GM21526 (cell line): Measurements from ENCODE around the gene PDS5A.
"Not testable (repeated sequence)": the region's sequence is repeated elsewhere in the genome, so short reads cannot be mapped to it uniquely, and the experiment has no call there.

Source experiments
- ATAC-seq: cut with Tn5 transposase; IDR thresholded peaks from one replicate; pipeline ENCODE4 v1.9.1; 2021; ENCODE audit warnings: moderate library complexity; ENCODE audit not compliant: unreplicated experiment, low FRiP score

The PDS5A gene

GRCh38 chr4:39840027-39840426 is 137.7 kb downstream of the PDS5A start:
- no peak for ATAC-seq

- not testable (repeated sequence) for ATAC-seq
Observed at GRCh38 chr4:39838431-39838830, 139.3 kb downstream of the PDS5A start.

- no peak for ATAC-seq
Observed at GRCh38 chr4:39834269-39834668, 143.4 kb downstream of the PDS5A start.

GRCh38 chr4:39825741-39826231 is 151.9 kb downstream of the PDS5A start:
- ATAC-seq: no peak

GRCh38 chr4:39825090-39825489 is 152.6 kb downstream of the PDS5A start:
- ATAC-seq: no peak

- ATAC-seq: no peak
Observed at GRCh38 chr4:39823191-39823590, 154.5 kb downstream of the PDS5A start.

- ATAC-seq: no peak
Observed at GRCh38 chr4:39822662-39823061, 155.0 kb downstream of the PDS5A start.

GRCh38 chr4:39821951-39822350 is 155.8 kb downstream of the PDS5A start:
- no peak for ATAC-seq

GRCh38 chr4:39820186-39820585 is 157.5 kb downstream of the PDS5A start:
- ATAC-seq: no peak

- ATAC-seq: no peak
Observed at GRCh38 chr4:39818646-39819045, 159.1 kb downstream of the PDS5A start.

GRCh38 chr4:39814403-39815185 is 163.1 kb downstream of the PDS5A start:
- ATAC-seq: no peak

- not testable (repeated sequence) for ATAC-seq
Observed at GRCh38 chr4:39813761-39814160, 163.9 kb downstream of the PDS5A start.

GRCh38 chr4:39813033-39813432 is 164.7 kb downstream of the PDS5A start:
- ATAC-seq: not testable (repeated sequence)

- no peak for ATAC-seq
Observed at GRCh38 chr4:39812500-39812899, 165.2 kb downstream of the PDS5A start.

- ATAC-seq: no peak
Observed at GRCh38 chr4:39808231-39808749, 169.4 kb downstream of the PDS5A start.

- ATAC-seq: no peak
Observed at GRCh38 chr4:39802005-39802404, 175.7 kb downstream of the PDS5A start.

- ATAC-seq: not testable (repeated sequence)
Observed at GRCh38 chr4:39792976-39793375, 184.7 kb downstream of the PDS5A start.

GRCh38 chr4:39792529-39792928 is 185.2 kb downstream of the PDS5A start:
- ATAC-seq: no peak

GRCh38 chr4:39792128-39792527 is 185.6 kb downstream of the PDS5A start:
- ATAC-seq: no peak

- no peak for ATAC-seq
Observed at GRCh38 chr4:39786838-39787237, 190.9 kb downstream of the PDS5A start.

GRCh38 chr4:39785083-39785482 is 192.6 kb downstream of the PDS5A start:
- ATAC-seq: no peak

GRCh38 chr4:39781988-39782387 is 195.7 kb downstream of the PDS5A start:
- not testable (repeated sequence) for ATAC-seq
